NB4 (cell line): Measurements from ENCODE around the gene ADK.

Source experiments
- MYC ChIP-seq: IDR thresholded peaks from 2 replicates; pipeline ENCODE4 v1.6.1; 2011; ENCODE audit warnings: low read depth, low read length
- POLR2A ChIP-seq: IDR thresholded peaks from 2 replicates; pipeline ENCODE4 v1.6.1; 2011; ENCODE audit warnings: mild to moderate bottlenecking; ENCODE audit not compliant: insufficient read length; ENCODE audit errors: extremely low read depth
- TF ChIP-seq, protein P1 (sequence below): IDR thresholded peaks from one replicate; pipeline ENCODE4 v1.5.1; 2012; ENCODE audit warnings: low read depth, low read length
- TF ChIP-seq, protein P2 (sequence below): IDR thresholded peaks from 2 replicates; pipeline ENCODE4 v1.6.1; 2011; ENCODE audit warnings: low read depth, low read length

DNA sequence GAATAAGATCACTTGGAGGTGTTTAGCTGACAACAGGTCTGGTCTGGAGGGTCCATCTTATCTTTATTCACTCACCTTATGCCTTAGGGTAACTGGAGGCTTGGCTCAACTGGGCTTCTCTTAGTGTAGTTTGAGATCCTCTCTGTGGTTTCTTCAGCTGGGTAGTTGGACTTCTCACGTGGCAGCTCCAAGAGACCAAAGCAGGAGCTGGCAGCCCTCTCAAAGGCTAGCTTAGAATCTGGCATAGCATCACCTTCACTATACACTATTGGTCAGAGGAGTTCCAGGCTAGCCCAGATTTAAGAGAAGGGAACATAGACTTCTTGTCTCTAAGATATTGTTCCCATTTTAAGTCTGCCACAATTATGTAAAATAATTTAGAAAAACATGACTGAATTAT lies 16.4 kb downstream of the ADK start:
- no peak for TF ChIP-seq POLR2A
- TF ChIP-seq, protein P1, sequence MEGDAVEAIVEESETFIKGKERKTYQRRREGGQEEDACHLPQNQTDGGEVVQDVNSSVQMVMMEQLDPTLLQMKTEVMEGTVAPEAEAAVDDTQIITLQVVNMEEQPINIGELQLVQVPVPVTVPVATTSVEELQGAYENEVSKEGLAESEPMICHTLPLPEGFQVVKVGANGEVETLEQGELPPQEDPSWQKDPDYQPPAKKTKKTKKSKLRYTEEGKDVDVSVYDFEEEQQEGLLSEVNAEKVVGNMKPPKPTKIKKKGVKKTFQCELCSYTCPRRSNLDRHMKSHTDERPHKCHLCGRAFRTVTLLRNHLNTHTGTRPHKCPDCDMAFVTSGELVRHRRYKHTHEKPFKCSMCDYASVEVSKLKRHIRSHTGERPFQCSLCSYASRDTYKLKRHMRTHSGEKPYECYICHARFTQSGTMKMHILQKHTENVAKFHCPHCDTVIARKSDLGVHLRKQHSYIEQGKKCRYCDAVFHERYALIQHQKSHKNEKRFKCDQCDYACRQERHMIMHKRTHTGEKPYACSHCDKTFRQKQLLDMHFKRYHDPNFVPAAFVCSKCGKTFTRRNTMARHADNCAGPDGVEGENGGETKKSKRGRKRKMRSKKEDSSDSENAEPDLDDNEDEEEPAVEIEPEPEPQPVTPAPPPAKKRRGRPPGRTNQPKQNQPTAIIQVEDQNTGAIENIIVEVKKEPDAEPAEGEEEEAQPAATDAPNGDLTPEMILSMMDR: no peak
- TF ChIP-seq, protein P2, sequence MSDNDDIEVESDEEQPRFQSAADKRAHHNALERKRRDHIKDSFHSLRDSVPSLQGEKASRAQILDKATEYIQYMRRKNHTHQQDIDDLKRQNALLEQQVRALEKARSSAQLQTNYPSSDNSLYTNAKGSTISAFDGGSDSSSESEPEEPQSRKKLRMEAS: no peak
- TF ChIP-seq MYC: no peak
